ENCODE measurements around the gene UTP4.
"Not testable (repeated sequence)": the region's sequence is repeated elsewhere in the genome, so short reads cannot be mapped to it uniquely, and the experiment has no call there.

Gene UTP4

GRCh38 chr16:69120096-69120664 is 12.3 kb upstream of the UTP4 start:
- no peak for DNase-seq (ENCODE audit: low read depth)
- H3K4me3 ChIP-seq (ENCODE audit: low read length): no peak overlapping the region
- TF ChIP-seq, protein P1, sequence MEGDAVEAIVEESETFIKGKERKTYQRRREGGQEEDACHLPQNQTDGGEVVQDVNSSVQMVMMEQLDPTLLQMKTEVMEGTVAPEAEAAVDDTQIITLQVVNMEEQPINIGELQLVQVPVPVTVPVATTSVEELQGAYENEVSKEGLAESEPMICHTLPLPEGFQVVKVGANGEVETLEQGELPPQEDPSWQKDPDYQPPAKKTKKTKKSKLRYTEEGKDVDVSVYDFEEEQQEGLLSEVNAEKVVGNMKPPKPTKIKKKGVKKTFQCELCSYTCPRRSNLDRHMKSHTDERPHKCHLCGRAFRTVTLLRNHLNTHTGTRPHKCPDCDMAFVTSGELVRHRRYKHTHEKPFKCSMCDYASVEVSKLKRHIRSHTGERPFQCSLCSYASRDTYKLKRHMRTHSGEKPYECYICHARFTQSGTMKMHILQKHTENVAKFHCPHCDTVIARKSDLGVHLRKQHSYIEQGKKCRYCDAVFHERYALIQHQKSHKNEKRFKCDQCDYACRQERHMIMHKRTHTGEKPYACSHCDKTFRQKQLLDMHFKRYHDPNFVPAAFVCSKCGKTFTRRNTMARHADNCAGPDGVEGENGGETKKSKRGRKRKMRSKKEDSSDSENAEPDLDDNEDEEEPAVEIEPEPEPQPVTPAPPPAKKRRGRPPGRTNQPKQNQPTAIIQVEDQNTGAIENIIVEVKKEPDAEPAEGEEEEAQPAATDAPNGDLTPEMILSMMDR (conservative IDR thresholded peaks at IDR 0.05; ENCODE audit: low read depth, low read length): no peak

GRCh38 chr16:69123910-69124309 is 8.5 kb upstream of the UTP4 start:
- DNase-seq (ENCODE audit: low read depth): no peak
- H3K4me3 ChIP-seq (ENCODE audit: low read length): no peak overlapping the region
- TF ChIP-seq, protein P1 (conservative IDR thresholded peaks at IDR 0.05; ENCODE audit: low read depth, low read length): peak; percentile 68

DNA sequence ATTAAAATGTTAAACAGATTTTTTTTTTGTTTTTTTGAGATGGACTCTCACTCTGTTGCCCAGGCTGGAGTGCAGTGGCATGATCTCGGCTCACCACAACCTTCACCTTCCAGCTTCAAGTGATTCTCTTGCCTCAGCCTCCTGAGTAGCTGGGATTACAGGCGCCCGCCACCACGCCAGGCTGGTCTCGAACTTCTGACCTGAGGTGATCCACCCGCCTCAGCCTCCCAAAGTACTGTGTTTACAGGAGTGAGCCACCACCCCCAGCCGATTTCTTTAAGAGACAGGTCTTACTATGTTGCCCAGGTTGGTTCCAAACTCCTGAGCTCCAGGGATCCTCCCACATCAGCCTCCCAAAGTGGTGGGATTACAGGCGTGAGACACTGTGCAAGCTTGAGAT is 8.0 kb upstream of the UTP4 start:
- not testable (repeated sequence) for H3K4me3 ChIP-seq (ENCODE audit: low read length); DNase-seq (ENCODE audit: low read depth)

DNA sequence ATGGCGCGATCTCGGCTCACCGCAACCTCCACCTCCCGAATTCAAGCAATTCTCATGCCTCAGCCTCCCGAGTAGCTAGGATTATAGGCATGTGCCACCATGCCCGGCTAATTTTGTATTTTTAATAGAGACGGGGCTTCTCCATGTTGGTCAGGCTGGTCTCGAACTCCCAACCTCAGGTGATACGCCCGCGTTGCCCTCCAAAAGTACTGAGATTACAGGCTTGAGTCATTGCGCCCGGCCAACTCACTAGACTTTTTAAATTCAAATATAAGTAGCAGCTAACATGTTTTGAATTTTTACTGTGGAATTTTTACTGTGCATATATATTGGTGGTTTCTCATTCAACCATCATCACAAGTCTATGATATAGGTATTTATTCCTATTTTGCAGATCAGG is 7.5 kb upstream of the UTP4 start:
- not testable (repeated sequence) for DNase-seq (ENCODE audit: low read depth); H3K4me3 ChIP-seq (ENCODE audit: low read length)

DNA sequence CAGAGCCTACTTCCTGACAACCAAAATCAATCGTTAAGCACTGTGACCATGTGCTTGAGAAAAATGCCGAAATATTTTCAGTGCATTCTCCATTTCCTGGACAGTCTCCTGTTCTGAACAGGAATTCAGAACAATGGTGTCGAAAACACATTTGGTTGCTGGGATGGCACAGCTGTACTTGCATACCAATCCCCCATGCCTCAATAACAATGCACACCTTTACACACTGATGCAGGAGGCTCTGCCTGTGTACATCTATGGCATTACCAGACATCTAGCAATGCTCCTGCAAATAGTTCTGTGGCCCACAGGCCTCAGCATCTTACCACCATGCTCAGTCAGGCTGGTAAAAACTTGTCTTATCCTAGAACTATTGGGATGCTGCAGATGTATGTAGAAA is 6.2 kb upstream of the UTP4 start:
- TF ChIP-seq, protein P1 (conservative IDR thresholded peaks at IDR 0.05; ENCODE audit: low read depth, low read length): no peak
- H3K4me3 ChIP-seq (ENCODE audit: low read length): no peak overlapping the region
- no peak for DNase-seq (ENCODE audit: low read depth)

GRCh38 chr16:69126801-69127200 is 5.6 kb upstream of the UTP4 start:
- not testable (repeated sequence) for H3K4me3 ChIP-seq (ENCODE audit: low read length); DNase-seq (ENCODE audit: low read depth)

GRCh38 chr16:69127966-69128510 is 4.4 kb upstream of the UTP4 start:
- DNase-seq (ENCODE audit: low read depth): no peak
- H3K4me3 ChIP-seq (ENCODE audit: low read length): no peak overlapping the region
- TF ChIP-seq, protein P1 (conservative IDR thresholded peaks at IDR 0.05; ENCODE audit: low read depth, low read length): no peak

DNA sequence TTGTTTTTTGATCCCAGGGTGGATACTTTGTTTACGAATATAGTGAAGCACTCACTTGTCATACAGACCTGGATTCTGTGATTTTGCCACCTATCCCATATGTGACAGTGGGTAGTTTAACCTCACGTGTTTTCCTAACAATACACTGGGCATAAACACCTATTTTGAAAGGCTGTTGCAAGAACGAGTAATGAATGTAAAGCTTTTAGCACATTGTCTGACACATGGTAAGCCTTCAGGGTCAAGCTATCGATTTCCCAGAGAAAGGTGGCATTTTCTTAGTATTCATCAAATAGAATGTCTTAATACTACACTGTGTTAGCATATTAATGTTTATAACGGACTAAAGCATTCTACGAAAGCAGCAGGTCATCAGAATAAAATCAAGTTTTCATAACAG is 2.0 kb upstream of the UTP4 start:
- TF ChIP-seq, protein P1 (conservative IDR thresholded peaks at IDR 0.05; ENCODE audit: low read depth, low read length): no peak
- H3K4me3 ChIP-seq (ENCODE audit: low read length): no peak overlapping the region
- DNase-seq (ENCODE audit: low read depth): no peak
